ENCODE measurements around the gene TAS1R3.

GRCh38 chr1:1342061-1342562, 11.0 kb downstream of the TAS1R3 start:
- TF ChIP-seq CSDC2 (CRISPR knock-in tag; IDR thresholded peaks at IDR 0.05) (no peak), CSRNP3 (CRISPR knock-in tag; IDR thresholded peaks at IDR 0.05) (no peak), TOX (CRISPR knock-in tag; IDR thresholded peaks at IDR 0.05; ENCODE audit: borderline replicate concordance) (no peak), ARNTL (CRISPR knock-in tag; IDR thresholded peaks at IDR 0.05; ENCODE audit: borderline replicate concordance, low read depth) (no peak), ZFP3 (CRISPR knock-in tag; IDR thresholded peaks at IDR 0.05) (no peak), SNAI2 (CRISPR knock-in tag; IDR thresholded peaks at IDR 0.05) (no peak), ZFP30 (CRISPR knock-in tag; IDR thresholded peaks at IDR 0.05) (no peak), CREB5 (CRISPR knock-in tag; IDR thresholded peaks at IDR 0.05; ENCODE audit: low read depth) (no peak), ESRRG (CRISPR knock-in tag; IDR thresholded peaks at IDR 0.05) (no peak), BACH2 (CRISPR knock-in tag; IDR thresholded peaks at IDR 0.05; ENCODE audit: borderline replicate concordance) (no peak), ZNF8 (CRISPR knock-in tag; IDR thresholded peaks at IDR 0.05) (no peak), RARB (CRISPR knock-in tag; IDR thresholded peaks at IDR 0.05) (no peak), PATZ1 (CRISPR knock-in tag; IDR thresholded peaks at IDR 0.05; ENCODE audit: borderline replicate concordance) (no peak)
